Osteoblast (primary cell): ENCODE results near the gene ETFDH. TPM values are rescaled to one million over a fixed set of nuclear protein-coding genes. Genes with fewer than 3 reads are reported as not detected.

Source experiments
- DNase-seq: peaks from one replicate; pipeline ENCODE4 v3.0.0; 2011; ENCODE audit warnings: low spot score, mixed read lengths; ENCODE audit not compliant: insufficient read length; ENCODE audit errors: missing footprints
- H2AFZ ChIP-seq: 2 replicates; pipeline ENCODE4 v1.6.0; 2011; ENCODE audit warnings: mild to moderate bottlenecking, low read length
- H3K27ac ChIP-seq: 2 replicates; pipeline ENCODE4 v1.5.1; 2011; ENCODE audit warnings: mild to moderate bottlenecking, low read depth, low read length, moderate library complexity
- H3K27me3 ChIP-seq: 2 replicates; pipeline ENCODE4 v1.6.0; 2012; ENCODE audit warnings: mild to moderate bottlenecking, control low read depth, inconsistent platforms, low read length, moderate library complexity; ENCODE audit not compliant: insufficient read depth
- H3K36me3 ChIP-seq: 2 replicates; pipeline ENCODE4 v1.5.1; 2011; ENCODE audit warnings: mild to moderate bottlenecking, low read length, control low read depth, moderate library complexity; ENCODE audit not compliant: insufficient read depth
- H3K4me1 ChIP-seq: 2 replicates; pipeline ENCODE4 v1.5.1; 2011; ENCODE audit warnings: mild to moderate bottlenecking, low read length, control low read depth, moderate library complexity; ENCODE audit not compliant: insufficient read depth
- H3K4me2 ChIP-seq: 2 replicates; pipeline ENCODE4 v1.6.0; 2011; ENCODE audit warnings: mild to moderate bottlenecking, low read length; ENCODE audit not compliant: insufficient read depth
- H3K4me3 ChIP-seq: fragments of 200-600 bp; sonication (generic); 3 replicates; pipeline ENCODE4 v1.5.1; 2012; ENCODE audit warnings: mild to moderate bottlenecking, low read length, inconsistent platforms; ENCODE audit not compliant: insufficient read depth
- H3K79me2 ChIP-seq: 2 replicates; pipeline ENCODE4 v1.6.0; 2012; ENCODE audit warnings: mild to moderate bottlenecking, low read length, control low read depth, inconsistent platforms; ENCODE audit not compliant: insufficient read depth
- H3K9me3 ChIP-seq: 2 replicates; pipeline ENCODE4 v1.5.1; 2011; ENCODE audit warnings: low read depth, low read length, control low read depth
- H4K20me1 ChIP-seq: 2 replicates; pipeline ENCODE4 v1.6.0; 2012; ENCODE audit warnings: mild to moderate bottlenecking, low read length, control low read depth; ENCODE audit not compliant: insufficient read depth
- CTCF ChIP-seq: IDR thresholded peaks from 2 replicates; pipeline ENCODE4 v1.5.1; 2011; ENCODE audit warnings: mild to moderate bottlenecking, low read depth, low read length, moderate library complexity; ENCODE audit errors: extremely low read depth
- total RNA-seq: library from RNA; depleted of rRNA; stranded (reverse); fragments of >200 nt; gene quantifications from 2 replicates; pipeline ENCODE4 v1.2.3, GENCODE V29; 2012

Gene ETFDH
- 29.0 and 29.2 TPM in 2 replicates for total RNA-seq

- peak; percentile 65 for TF ChIP-seq CTCF
Observed at GRCh38 chr4:158671915-158672806, at the start of gene ETFDH. Gene ETFDH (plus strand): TSS chr4:158672296. CDS start chr4:158672457, 161 bp downstream.

GRCh38 chr4:158624889-158625478, 47.1 kb upstream of the ETFDH start:
- Histone ChIP-seq H4K20me1 (no peaks in the 10 kb centered on the region), H2AFZ (no peak overlapping the region), H3K4me2 (no peak overlapping the region), H3K4me3 (no peak overlapping the region), H3K27ac (no peak overlapping the region), H3K36me3 (no peaks in the 10 kb centered on the region), H3K4me1 (no peaks in the 10 kb centered on the region), H3K79me2 (no peaks in the 10 kb centered on the region), H3K9me3 (no peaks in the 10 kb centered on the region), H3K27me3 (peaks cover 24% of the 10 kb centered on the region)
- DNase-seq: peak; percentile 22
- peak; percentile 78 for TF ChIP-seq CTCF

More at GRCh38 chr4:158671915-158672806, at the start of gene ETFDH:
- peaks cover 41% of the 10 kb centered on the region for H3K79me2 ChIP-seq
- H3K4me2 ChIP-seq: peak within 1 kb of the TSS; percentile 98
- peak within 1 kb of the TSS; percentile 95 for H3K4me3 ChIP-seq
- H2AFZ ChIP-seq: peak within 1 kb of the TSS; percentile 99
- H3K27ac ChIP-seq: peak within 1 kb of the TSS; percentile 81
- H3K27me3 ChIP-seq: no peaks in the 10 kb centered on the region
- H3K36me3 ChIP-seq: no peaks in the 10 kb centered on the region
- peaks cover 11% of the 10 kb centered on the region for H3K4me1 ChIP-seq
- H4K20me1 ChIP-seq: no peaks in the 10 kb centered on the region
- DNase-seq: peak; percentile 97
- H3K9me3 ChIP-seq: no peaks in the 10 kb centered on the region

GRCh38 chr4:158625544-158625943, 46.6 kb upstream of the ETFDH start:
- no peak overlapping the region for H2AFZ ChIP-seq
- no peak overlapping the region for H3K27ac ChIP-seq
- H3K27me3 ChIP-seq: peaks cover 26% of the 10 kb centered on the region
- no peaks in the 10 kb centered on the region for H3K9me3 ChIP-seq
- no peaks in the 10 kb centered on the region for H3K36me3 ChIP-seq
- TF ChIP-seq CTCF: no peak
- no peak overlapping the region for H3K4me3 ChIP-seq
- no peaks in the 10 kb centered on the region for H3K79me2 ChIP-seq
- no peaks in the 10 kb centered on the region for H4K20me1 ChIP-seq
- no peak overlapping the region for H3K4me2 ChIP-seq
- no peak for DNase-seq
- H3K4me1 ChIP-seq: peaks cover under 1% of the 10 kb centered on the region

GRCh38 chr4:158630893-158631292, 41.2 kb upstream of the ETFDH start:
- peak overlapping the region; percentile 1 for H3K4me2 ChIP-seq
- H3K9me3 ChIP-seq: no peaks in the 10 kb centered on the region
- no peak overlapping the region for H3K27ac ChIP-seq
- H3K4me1 ChIP-seq: peaks cover 11% of the 10 kb centered on the region
- peaks cover 47% of the 10 kb centered on the region for H3K27me3 ChIP-seq
- DNase-seq: peak; percentile 8
- H3K4me3 ChIP-seq: no peak overlapping the region
- H4K20me1 ChIP-seq: no peaks in the 10 kb centered on the region
- no peak for TF ChIP-seq CTCF
- H3K79me2 ChIP-seq: no peaks in the 10 kb centered on the region
- H3K36me3 ChIP-seq: no peaks in the 10 kb centered on the region
- H2AFZ ChIP-seq: no peak overlapping the region
